ENCODE measurements around the gene WHRN.

Gene WHRN

DNA sequence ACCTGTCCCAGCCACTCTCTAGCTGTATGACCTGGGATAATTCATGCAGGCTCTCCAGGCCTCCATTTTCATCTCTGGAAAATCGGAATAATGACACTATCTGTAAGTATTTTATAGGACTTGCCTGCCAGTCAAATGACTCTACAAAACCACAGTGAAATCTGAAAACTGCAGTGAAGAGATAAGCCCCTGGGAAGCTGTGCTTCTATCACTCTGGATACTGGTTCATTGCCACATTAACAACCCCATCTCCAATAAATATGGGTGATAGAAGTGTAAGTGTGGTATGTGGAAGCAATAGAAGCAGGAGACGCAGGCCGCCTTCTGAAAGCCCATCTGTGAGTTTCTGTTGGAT lies 31.8 kb downstream of the WHRN start:
- DNase-seq (ENCODE audit: low spot score) = no peak

DNA sequence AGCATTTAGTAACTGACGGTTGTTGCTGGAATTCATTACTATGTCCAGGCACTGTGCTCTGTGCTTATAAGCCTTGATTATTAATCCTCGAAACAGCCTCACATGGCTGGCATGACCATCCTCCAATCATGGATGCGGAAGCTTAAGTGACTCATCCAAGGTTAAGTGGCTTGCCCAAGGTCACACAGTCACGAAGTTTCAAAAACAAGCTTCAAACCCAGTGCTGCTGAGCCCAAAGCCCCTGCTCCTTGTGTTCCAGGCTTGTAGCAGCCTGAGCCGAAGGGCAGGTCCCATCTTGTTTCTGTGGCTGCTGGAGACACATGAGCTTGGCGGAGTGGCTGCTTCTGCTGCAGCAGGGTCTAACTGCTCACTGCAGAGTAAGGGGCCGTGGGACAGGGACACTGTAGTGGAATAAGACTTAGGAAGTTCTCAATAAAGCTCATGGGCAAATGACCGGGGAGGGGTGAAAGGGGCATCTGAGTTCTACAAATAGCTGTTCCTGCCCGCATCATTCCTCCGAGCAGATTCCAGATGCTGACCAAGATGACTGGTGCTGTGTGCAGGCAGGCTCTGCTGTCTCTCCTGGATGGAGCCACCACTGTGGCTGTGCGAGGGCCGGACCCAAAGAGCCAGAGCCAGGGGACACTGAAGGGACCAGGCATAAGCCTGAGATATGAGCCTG lies 32.4 kb downstream of the WHRN start:
- DNase-seq (ENCODE audit: low spot score) = no peak

DNA sequence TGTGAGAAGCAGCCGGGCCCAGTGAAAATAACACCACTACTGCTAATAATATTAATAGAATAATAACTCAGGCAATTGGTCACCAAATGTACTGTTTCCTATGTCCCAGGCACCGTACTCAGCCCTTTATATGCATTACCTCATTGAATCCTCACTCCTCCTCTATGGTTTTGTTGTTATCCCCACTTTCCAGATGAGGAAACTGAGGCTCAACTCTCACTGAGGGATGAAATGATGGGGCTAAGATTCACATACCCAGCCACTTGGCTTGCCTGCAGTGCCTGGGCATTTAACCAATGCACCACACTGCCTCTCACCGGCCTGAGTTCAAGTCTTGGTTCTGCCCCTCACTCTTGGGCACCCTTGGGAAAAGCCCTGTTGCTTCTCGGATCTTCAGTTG lies 34.1 kb downstream of the WHRN start:
- DNase-seq (ENCODE audit: low spot score) = no peak

DNA sequence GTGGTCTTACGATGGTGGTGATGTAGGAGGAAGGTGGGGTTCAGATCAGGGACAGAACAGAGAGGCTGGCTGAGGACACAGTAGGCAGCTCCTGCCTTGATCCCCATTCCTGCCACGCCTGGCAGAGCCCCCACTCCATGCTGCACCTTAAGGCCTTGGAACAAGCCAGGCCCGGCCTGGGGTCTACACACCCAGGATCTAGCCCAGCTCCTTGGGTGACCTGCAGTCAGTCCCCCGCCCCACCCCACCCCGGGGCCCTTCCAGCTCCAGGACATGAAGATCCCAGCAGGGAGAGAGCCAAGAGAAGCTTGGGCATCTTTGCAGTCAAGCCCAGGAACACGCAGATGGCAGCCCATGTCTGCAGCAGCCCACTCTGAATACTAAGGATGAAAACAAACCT lies 34.7 kb downstream of the WHRN start:
- no peak for DNase-seq (ENCODE audit: low spot score)

- DNase-seq (ENCODE audit: low spot score) = no peak
These were observed 35.2 kb downstream of the WHRN start for GRCh38 chr9:114470121-114470520.

DNA sequence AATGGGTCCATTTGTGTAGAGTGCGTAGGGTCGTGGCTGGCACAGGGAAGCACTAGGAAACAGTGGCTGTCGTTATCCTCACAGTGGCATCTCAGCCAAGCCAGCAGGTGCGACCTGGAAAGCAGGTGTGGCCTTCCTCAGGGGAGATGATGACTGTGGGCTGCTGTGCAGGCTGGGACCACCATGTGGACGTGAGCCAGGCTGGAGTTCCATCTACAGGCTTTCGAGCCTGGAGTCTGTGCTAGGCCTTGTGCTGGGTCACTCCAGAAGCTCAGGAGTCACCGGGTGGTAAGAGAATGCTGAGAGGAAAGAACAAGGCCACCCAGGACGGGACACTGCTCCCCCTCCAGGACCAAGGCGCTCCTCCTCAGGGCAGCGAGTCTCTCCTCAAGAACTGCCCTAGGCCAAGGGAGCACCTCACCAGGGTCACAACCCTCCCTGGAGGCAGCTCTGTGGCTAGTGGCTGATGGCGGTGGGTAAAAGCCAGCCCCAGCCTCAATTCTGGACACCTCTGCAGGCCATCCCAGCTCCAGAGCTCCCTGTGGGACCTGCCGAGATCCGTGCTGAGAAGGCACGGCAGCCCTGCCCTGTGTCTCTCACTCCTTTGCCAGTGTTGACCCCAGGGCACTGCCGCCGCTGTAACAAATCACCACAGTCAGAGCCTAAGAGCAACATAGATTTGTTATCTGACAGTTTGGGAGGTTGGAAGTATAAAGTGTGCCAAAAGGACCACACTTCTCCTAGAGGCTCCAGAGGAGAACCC lies 36.0 kb downstream of the WHRN start:
- DNase-seq (ENCODE audit: low spot score) = no peak

DNA sequence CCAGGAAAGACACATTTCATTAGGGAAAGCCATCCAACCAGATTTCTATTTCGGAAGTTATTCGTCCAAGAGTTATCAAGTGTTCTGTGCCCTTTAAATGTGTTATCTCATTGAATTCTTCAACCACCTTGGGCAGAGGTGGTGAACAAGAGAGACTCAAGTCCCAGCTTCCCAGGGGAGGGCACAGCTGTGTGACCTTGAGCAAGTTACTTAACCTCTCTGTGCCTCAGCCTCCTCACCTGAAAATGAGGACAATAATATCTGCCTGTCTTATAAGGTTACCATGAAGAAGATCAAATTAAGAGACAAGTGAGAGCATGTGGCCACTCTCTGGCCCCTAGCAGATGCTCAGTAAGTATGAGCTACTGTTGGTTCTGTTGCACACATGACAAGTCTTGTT lies 37.4 kb downstream of the WHRN start:
- no peak for DNase-seq (ENCODE audit: low spot score)

- no peak for DNase-seq (ENCODE audit: low spot score)
These were observed 38.0 kb downstream of the WHRN start for GRCh38 chr9:114467226-114467750.

DNA sequence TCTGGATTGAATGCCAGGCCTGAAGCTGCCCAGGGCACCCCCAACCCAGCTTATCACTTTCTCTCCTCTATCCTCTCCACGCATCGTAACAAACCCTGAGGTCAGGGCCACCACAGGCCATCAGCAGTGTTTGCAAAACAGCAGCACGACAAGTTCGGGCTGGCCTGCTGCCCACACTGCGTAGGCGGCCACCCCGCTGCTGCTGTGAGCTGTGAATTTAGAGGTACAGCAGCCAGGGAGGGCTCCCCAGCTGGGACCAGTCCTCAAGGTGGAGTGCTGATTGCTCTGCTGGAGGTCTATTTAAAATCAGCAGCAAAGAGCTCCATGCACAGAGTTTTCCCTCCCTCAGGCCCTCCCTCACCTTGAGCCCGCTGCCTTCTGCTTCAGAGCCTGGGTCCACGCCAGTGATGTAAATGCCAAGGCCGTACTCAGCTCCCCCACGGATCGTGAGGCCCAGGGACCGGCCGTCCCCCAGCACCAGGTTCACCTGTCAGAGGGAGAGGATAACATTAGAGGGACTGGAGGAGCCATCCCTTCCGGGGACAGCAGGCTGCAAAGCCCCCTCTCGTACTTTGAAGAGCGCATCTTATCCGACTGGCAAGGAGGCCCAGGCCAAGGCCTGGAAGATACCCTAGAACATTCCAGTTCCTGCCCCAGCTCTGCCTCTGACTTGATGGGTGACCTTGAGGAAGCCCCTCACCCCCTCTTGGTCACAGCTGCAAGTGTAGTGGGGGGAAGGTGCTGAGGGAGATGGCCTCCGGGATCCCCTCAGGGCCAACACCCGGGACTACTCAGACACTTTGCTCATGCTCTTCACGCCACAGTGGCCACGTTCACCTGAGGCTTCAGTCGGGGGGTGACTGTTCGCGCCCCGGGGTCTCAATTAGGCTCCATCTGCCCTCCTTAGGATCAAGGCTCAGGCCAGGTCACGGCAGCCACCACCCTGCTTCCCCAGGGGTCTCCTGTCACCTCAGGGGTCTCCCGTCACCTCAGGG lies 39.1 kb downstream of the WHRN start:
- no peak for DNase-seq (ENCODE audit: low spot score)

GRCh38 chr9:114465417-114465816 lies 39.9 kb downstream of the WHRN start:
- DNase-seq (ENCODE audit: low spot score) = no peak

DNA sequence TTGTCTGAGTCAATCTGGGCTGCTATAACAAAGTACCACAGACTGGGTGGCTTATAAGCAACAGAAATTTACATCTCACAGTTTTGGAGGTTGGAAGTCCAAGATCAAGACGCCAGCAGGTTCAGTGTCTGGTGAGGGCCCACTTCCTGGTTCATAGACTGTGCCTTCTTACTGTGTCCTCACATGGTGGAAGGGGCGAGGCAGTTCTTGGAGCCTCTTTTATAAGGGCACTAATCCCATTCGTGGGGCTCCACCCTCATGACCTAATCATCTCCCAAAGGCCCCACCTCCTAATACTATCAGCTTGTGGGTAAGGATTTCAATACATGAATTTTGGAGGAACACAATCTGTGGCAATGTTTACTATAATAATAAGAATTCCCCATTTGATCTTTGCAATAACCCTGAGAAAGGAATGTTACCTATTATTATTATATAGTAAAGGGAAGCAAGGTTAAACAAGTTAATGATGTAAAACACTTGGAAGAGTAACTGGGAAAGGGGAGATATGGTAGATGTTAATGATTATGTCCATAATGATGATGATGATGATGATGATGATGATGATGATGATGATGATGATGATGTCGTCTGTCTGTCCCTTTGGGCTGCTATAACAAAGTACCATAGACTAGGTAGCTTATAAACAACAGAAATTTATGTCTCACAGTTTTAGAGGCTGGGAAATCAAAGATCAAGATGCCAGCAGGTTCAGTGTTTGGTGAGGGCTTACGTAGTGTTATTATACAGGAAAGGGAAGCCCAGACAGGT lies 40.8 kb downstream of the WHRN start:
- no peak for DNase-seq (ENCODE audit: low spot score)

- no peak for DNase-seq (ENCODE audit: low spot score)
These were observed 42.5 kb downstream of the WHRN start for GRCh38 chr9:114462791-114463190.

DNA sequence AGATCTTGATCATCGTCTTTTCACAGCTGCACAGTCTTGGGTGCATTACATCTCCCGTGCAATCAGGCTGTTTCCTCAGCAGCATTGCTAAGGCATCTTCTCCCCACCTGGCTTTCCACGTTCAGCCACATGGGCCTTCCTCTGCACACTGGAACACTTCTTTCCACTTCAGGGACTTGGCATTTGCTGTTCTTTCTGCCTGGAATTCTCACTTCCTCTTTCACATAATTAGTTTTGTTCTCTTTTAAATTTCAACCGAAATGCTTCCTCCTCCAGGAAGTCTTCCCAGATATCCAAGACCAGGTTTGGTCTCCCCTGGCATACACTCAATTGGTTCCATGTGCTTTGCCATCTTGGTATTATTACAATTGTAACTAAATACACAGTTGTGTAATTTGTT lies 43.8 kb downstream of the WHRN start:
- no peak for DNase-seq (ENCODE audit: low spot score)

GRCh38 chr9:114460513-114461199 lies 44.6 kb downstream of the WHRN start:
- no peak for DNase-seq (ENCODE audit: low spot score)

- no peak for DNase-seq (ENCODE audit: low spot score)
These were observed 45.8 kb downstream of the WHRN start for GRCh38 chr9:114459464-114459863.

GRCh38 chr9:114456929-114457328 lies 48.3 kb downstream of the WHRN start:
- DNase-seq (ENCODE audit: low spot score) = no peak

- DNase-seq (ENCODE audit: low spot score) = no peak
These were observed 50.6 kb downstream of the WHRN start for GRCh38 chr9:114454652-114455051.

DNA sequence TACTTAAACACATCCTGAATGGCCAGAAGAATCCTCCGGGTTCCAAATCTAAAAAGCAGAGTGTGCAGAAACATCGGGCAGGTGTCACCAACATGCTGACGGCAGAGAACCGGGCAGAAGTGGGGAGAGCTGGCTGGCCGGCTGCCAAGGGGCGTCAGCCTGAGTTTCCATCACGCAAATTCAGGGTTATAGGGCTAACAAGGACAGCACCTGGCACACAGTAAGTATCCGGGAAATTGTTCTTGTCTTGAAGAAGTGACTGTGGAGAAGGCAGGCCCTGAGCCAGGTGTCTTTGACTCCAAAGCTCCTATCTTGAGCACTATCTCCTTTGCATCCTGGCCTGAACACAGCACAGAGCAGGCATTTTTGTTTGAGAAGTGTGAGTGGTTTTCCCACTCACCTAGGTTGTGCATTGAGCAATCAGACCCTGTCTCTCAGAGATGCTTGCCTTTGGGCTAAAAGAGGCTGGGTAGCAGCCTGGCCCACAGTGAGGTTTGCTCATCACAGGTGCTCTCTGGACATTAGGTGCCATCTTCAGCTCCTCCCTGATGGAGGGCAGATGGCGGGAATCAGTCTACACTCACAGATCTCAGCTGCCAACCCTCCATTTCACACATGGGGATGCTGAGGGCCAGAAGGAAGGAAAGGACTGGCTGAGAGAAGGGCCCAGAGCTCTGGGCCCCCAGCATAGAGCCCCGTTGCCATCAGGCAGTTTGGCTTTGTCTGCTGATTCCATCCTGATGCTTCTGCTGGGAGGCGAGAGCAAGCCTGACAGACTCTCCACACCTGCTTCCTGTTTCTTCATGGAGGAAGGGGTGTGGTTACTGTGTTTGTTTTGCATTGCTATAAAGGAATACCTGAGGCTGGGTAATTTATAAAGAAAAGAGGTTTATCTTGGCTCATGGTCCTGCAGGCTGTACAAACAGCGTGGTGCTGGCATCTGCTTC lies 52.8 kb downstream of the WHRN start:
- DNase-seq (ENCODE audit: low spot score) = no peak

GRCh38 chr9:114451707-114452031 lies 53.6 kb downstream of the WHRN start:
- DNase-seq (ENCODE audit: low spot score) = no peak

Measured in SK-N-DZ (cell line).